ENCODE results near the gene MAP4K1. TPM values are rescaled to one million over a fixed set of nuclear protein-coding genes. Genes with fewer than 3 reads are reported as not detected.
A peak's percentile ranks its signal among the peaks of the same experiment; 100 is the strongest.

The MAP4K1 gene
- total RNA-seq, 1 donor from 2014 or later: 11.4 TPM

GRCh38 chr19:38596057-38596981 lies 21.4 kb downstream of the MAP4K1 start:
- intact Hi-C loops (cut with DNase I): no loop called here
- Histone ChIP-seq H3K4me1 (no peaks in the 10 kb centered on the region), H3K36me3 (no peaks in the 10 kb centered on the region), H3K9me3 (no peaks in the 10 kb centered on the region), H3K27ac (no peak overlapping the region), H3K4me3 (peak overlapping the region; percentile 34), H3K27me3 (ENCODE audit: low read depth) (peaks cover 4% of the 10 kb centered on the region)
- ATAC-seq (peak; percentile 84 to 91), DNase-seq (peak; percentile 79)
- TF ChIP-seq, protein P1, sequence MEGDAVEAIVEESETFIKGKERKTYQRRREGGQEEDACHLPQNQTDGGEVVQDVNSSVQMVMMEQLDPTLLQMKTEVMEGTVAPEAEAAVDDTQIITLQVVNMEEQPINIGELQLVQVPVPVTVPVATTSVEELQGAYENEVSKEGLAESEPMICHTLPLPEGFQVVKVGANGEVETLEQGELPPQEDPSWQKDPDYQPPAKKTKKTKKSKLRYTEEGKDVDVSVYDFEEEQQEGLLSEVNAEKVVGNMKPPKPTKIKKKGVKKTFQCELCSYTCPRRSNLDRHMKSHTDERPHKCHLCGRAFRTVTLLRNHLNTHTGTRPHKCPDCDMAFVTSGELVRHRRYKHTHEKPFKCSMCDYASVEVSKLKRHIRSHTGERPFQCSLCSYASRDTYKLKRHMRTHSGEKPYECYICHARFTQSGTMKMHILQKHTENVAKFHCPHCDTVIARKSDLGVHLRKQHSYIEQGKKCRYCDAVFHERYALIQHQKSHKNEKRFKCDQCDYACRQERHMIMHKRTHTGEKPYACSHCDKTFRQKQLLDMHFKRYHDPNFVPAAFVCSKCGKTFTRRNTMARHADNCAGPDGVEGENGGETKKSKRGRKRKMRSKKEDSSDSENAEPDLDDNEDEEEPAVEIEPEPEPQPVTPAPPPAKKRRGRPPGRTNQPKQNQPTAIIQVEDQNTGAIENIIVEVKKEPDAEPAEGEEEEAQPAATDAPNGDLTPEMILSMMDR (IDR thresholded peaks at IDR 0.05): no peak

DNA sequence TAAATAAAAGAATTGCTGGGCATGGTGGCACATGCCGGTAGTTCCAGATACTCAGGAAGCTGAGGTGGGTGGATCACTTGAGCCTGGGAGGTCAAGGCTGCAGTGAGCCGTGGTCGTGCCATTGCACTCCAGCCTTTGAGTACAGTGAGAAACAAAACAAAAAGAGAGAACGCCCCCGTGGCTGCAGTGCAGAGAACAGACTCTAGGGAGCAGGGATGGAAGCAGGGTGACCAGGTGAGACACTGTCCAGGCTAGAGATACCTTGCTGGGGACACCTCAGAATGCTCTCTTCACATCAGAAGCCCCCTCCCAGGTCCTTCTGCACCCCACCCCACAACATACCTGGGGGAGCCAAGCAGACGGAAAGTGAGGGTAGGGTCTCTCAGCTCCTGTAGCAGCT lies 24.8 kb downstream of the MAP4K1 start:
- TF ChIP-seq, protein P1 (IDR thresholded peaks at IDR 0.05): no peak
- no peaks in the 10 kb centered on the region for H3K4me1 ChIP-seq
- intact Hi-C loops (cut with DNase I): no loop called here
- DNase-seq (no peak), ATAC-seq (no peak)
- H3K4me3 ChIP-seq: no peak overlapping the region
- H3K27me3 ChIP-seq (ENCODE audit: low read depth): peaks cover 4% of the 10 kb centered on the region
- no peaks in the 10 kb centered on the region for H3K36me3 ChIP-seq
- H3K27ac ChIP-seq: no peak overlapping the region
- no peaks in the 10 kb centered on the region for H3K9me3 ChIP-seq

DNA sequence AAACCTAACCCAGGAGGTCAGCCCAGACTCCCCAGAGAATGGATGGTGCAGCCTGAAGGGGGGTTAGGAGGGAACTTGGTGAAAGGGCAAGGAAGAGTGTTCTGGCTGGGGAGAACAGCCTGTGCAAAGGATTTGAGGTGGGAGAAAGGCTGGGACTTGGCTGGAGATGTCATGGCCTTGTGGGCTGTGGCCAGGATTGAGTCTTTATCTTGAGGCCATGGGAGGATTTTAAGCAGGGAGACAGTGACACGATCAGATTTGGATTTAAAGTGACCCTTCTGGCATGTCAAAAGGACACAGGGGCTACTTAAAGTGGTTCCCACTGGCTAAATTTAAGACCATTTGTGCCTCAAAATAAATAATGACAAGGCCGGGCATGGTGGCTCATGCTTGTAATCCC lies 29.7 kb downstream of the MAP4K1 start:
- Histone ChIP-seq H3K36me3 (peaks cover 5% of the 10 kb centered on the region), H3K27me3 (ENCODE audit: low read depth) (no peaks in the 10 kb centered on the region), H3K4me3 (no peak overlapping the region), H3K4me1 (no peaks in the 10 kb centered on the region), H3K27ac (no peak overlapping the region), H3K9me3 (no peaks in the 10 kb centered on the region)
- no peak for ATAC-seq
- TF ChIP-seq, protein P1 (IDR thresholded peaks at IDR 0.05): no peak
- DNase-seq: no peak
- intact Hi-C loops (cut with DNase I): no loop called here

DNA sequence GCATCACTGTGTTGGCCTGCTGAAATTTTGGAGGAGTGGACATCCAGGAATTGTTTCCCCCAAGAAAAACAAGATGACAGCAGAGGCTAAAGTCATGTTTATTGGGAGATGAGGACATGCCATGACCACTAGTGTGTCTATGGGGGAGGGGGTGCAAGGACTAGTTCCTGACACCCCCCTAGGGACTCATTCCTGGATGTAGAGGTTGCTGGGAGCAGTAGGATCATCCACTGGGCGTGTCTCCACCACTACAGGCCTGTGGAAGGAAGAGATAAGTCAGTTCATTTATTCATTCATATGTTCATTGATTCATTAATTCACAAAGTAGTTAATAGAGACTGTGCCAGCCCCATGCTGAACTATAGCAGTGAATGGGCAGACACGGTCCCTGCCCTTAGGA lies 30.2 kb downstream of the MAP4K1 start:
- Histone ChIP-seq H3K36me3 (peaks cover 5% of the 10 kb centered on the region), H3K4me1 (no peaks in the 10 kb centered on the region), H3K4me3 (no peak overlapping the region), H3K27me3 (ENCODE audit: low read depth) (no peaks in the 10 kb centered on the region), H3K27ac (no peak overlapping the region), H3K9me3 (no peaks in the 10 kb centered on the region)
- no peak for ATAC-seq
- TF ChIP-seq, protein P1 (IDR thresholded peaks at IDR 0.05): no peak
- intact Hi-C loops (cut with DNase I): no loop called here
- no peak for DNase-seq

DNA sequence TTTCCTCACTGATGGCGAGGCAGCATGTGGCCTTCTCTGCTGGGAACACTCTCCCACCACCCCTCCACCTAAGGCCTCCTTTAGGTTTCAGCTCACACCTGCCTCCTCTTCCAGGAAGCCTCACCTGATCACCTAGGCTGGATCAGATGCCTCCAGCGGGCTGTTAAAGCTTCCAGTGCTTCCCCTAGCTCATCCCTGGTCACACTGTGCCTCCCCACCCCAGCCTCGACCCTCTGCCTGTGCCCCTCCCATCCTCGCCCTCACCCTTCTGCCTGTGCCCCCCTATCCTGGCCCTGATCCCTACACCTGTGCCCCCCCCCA lies 33.8 kb downstream of the MAP4K1 start:
- H3K4me1 ChIP-seq: peaks cover 2% of the 10 kb centered on the region

More for the DNA sequence above, 33.8 kb downstream of the MAP4K1 start:
- Histone ChIP-seq H3K9me3 (no peaks in the 10 kb centered on the region), H3K27ac (no peak overlapping the region), H3K4me3 (no peak overlapping the region), H3K27me3 (ENCODE audit: low read depth) (no peaks in the 10 kb centered on the region), H3K36me3 (peaks cover 5% of the 10 kb centered on the region)
- DNase-seq (no peak), ATAC-seq (no peak)
- TF ChIP-seq, protein P1 (IDR thresholded peaks at IDR 0.05): no peak
- intact Hi-C loops (cut with DNase I): no loop called here
